HG03066 (cell line): ENCODE measurements around the gene KIF4B.
"Not testable (repeated sequence)": the region's sequence is repeated elsewhere in the genome, so short reads cannot be mapped to it uniquely, and the experiment has no call there.

ENCODE experiments used
- ATAC-seq: cut with Tn5 transposase; IDR thresholded peaks from one replicate; pipeline ENCODE4 v1.9.1; 2021; ENCODE audit warnings: low read depth; ENCODE audit not compliant: unreplicated experiment

KIF4B gene

GRCh38 chr5:155006265-155006664 is 7.3 kb upstream of the KIF4B start:
- not testable (repeated sequence) for ATAC-seq

GRCh38 chr5:155008669-155009068 is 4.9 kb upstream of the KIF4B start:
- no peak for ATAC-seq

- ATAC-seq = no peak
These were observed 2.7 kb upstream of the KIF4B start for GRCh38 chr5:155010881-155011280.

- ATAC-seq = no peak
These were observed 1.7 kb downstream of the KIF4B start for GRCh38 chr5:155015239-155015638.

GRCh38 chr5:155017610-155018009 is 4.1 kb downstream of the KIF4B start:
- peak; percentile 98 for ATAC-seq

GRCh38 chr5:155019601-155020226 is 6.2 kb downstream of the KIF4B start:
- ATAC-seq = no peak

GRCh38 chr5:155021842-155022241 is 8.3 kb downstream of the KIF4B start:
- ATAC-seq = no peak

GRCh38 chr5:155023320-155023719 is 9.8 kb downstream of the KIF4B start:
- ATAC-seq = no peak

- ATAC-seq = no peak
These were observed 10.5 kb downstream of the KIF4B start for GRCh38 chr5:155024015-155024414.

GRCh38 chr5:155025895-155026294 is 12.3 kb downstream of the KIF4B start:
- no peak for ATAC-seq

GRCh38 chr5:155027993-155028629 is 14.6 kb downstream of the KIF4B start:
- no peak for ATAC-seq

- ATAC-seq = no peak
These were observed 15.7 kb downstream of the KIF4B start for GRCh38 chr5:155029240-155029639.

- not testable (repeated sequence) for ATAC-seq
These were observed 20.7 kb downstream of the KIF4B start for GRCh38 chr5:155034145-155034744.

- not testable (repeated sequence) for ATAC-seq
These were observed 21.5 kb downstream of the KIF4B start for GRCh38 chr5:155035087-155035486.

- no peak for ATAC-seq
These were observed 27.6 kb downstream of the KIF4B start for GRCh38 chr5:155040984-155041653.

GRCh38 chr5:155044591-155044990 is 31.0 kb downstream of the KIF4B start:
- no peak for ATAC-seq

- ATAC-seq = no peak
These were observed 33.0 kb downstream of the KIF4B start for GRCh38 chr5:155046591-155046990.

- no peak for ATAC-seq
These were observed 34.3 kb downstream of the KIF4B start for GRCh38 chr5:155047818-155048217.

GRCh38 chr5:155049569-155050383 is 36.2 kb downstream of the KIF4B start:
- no peak for ATAC-seq

- ATAC-seq = no peak
These were observed 36.9 kb downstream of the KIF4B start for GRCh38 chr5:155050384-155051019.
